Trophoblast cell (in vitro differentiated cells and primary cell): Measurements from ENCODE around the gene PTPRN2.

Experiments
- DNase-seq, 2 donors: peaks; one replicate each; pipeline ENCODE4 v3.0.0-alpha.2; 2016
- H2AFZ ChIP-seq: 2 replicates; pipeline ENCODE4 v1.6.1; 2013; ENCODE audit warnings: low read length, moderate library complexity, mild to moderate bottlenecking; ENCODE audit not compliant: insufficient read depth, poor library complexity
- H2AK5ac ChIP-seq: 2 replicates; pipeline ENCODE4 v1.6.1; 2013; ENCODE audit warnings: mild to moderate bottlenecking, low read length
- H2BK120ac ChIP-seq: 2 replicates; pipeline ENCODE4 v1.6.1; 2013; ENCODE audit warnings: low read length, mild to moderate bottlenecking, moderate library complexity; ENCODE audit not compliant: insufficient read depth, poor library complexity
- H2BK12ac ChIP-seq: 2 replicates; pipeline ENCODE4 v1.6.1; 2013; ENCODE audit warnings: mild to moderate bottlenecking, low read length, moderate library complexity
- H2BK5ac ChIP-seq: 2 replicates; pipeline ENCODE4 v1.6.1; 2013; ENCODE audit warnings: low read length, low read depth, moderate library complexity, mild to moderate bottlenecking; ENCODE audit not compliant: poor library complexity
- H3K14ac ChIP-seq: 2 replicates; pipeline ENCODE4 v1.6.1; 2013; ENCODE audit warnings: mild to moderate bottlenecking, low read length
- H3K18ac ChIP-seq: 2 replicates; pipeline ENCODE4 v1.6.1; 2013; ENCODE audit warnings: mild to moderate bottlenecking, low read length
- H3K23ac ChIP-seq: 2 replicates; pipeline ENCODE4 v1.6.1; 2013; ENCODE audit warnings: low read length
- H3K27ac ChIP-seq: 2 replicates; pipeline ENCODE4 v1.5.1; 2013; ENCODE audit warnings: low read depth, mild to moderate bottlenecking, inconsistent platforms, low read length, moderate library complexity
- H3K27me3 ChIP-seq: 2 replicates; pipeline ENCODE4 v1.6.1; 2013; ENCODE audit warnings: inconsistent platforms, mild to moderate bottlenecking, low read length, moderate library complexity; ENCODE audit not compliant: insufficient read depth
- H3K36me3 ChIP-seq, 2 experiments: 1 replicate in 1 of 2; 2 replicates in 1 of 2; pipeline ENCODE4 v1.6.1; 2013; ENCODE audit warnings: low read length in 2 of 2, mild to moderate bottlenecking in 2 of 2, moderate library complexity in 1 of 2; ENCODE audit not compliant: insufficient read depth in 2 of 2, control insufficient read depth in 1 of 2
- H3K4ac ChIP-seq: 2 replicates; pipeline ENCODE4 v1.6.1; 2013; ENCODE audit warnings: low read depth, mild to moderate bottlenecking, low read length, moderate library complexity
- H3K4me1 ChIP-seq, 2 experiments: 1 replicate in 1 of 2; 2 replicates in 1 of 2; pipeline ENCODE4 v1.6.1; 2013; ENCODE audit warnings: low read length in 2 of 2, mild to moderate bottlenecking in 2 of 2, moderate library complexity in 1 of 2; ENCODE audit not compliant: insufficient read depth in 2 of 2, control insufficient read depth in 1 of 2
- H3K4me2 ChIP-seq: 2 replicates; pipeline ENCODE4 v1.6.1; 2013; ENCODE audit warnings: inconsistent platforms, mild to moderate bottlenecking, low read length, moderate library complexity
- H3K4me3 ChIP-seq: 2 replicates; pipeline ENCODE4 v1.5.1; 2013; ENCODE audit warnings: mild to moderate bottlenecking, low read depth, low read length, inconsistent platforms
- H3K79me1 ChIP-seq: one replicate; pipeline ENCODE4 v1.6.1; 2013; ENCODE audit warnings: low read length
- H3K79me2 ChIP-seq: 2 replicates; pipeline ENCODE4 v1.6.1; 2013; ENCODE audit warnings: low read length, mild to moderate bottlenecking; ENCODE audit not compliant: control insufficient read depth, insufficient read depth, poor library complexity
- H3K9ac ChIP-seq: 2 replicates; pipeline ENCODE4 v1.6.1; 2013; ENCODE audit warnings: mild to moderate bottlenecking, low read length
- H3K9me3 ChIP-seq: 2 replicates; pipeline ENCODE4 v1.6.1; 2013; ENCODE audit warnings: low read depth, mild to moderate bottlenecking, control low read depth, inconsistent platforms, low read length; ENCODE audit not compliant: insufficient read depth
- H4K12ac ChIP-seq: 2 replicates; pipeline ENCODE4 v1.6.1; 2013; ENCODE audit warnings: low read depth, mild to moderate bottlenecking, low read length, moderate library complexity
- H4K8ac ChIP-seq: 2 replicates; pipeline ENCODE4 v1.6.1; 2013; ENCODE audit warnings: low read depth, mild to moderate bottlenecking, low read length, moderate library complexity
- H4K91ac ChIP-seq: one replicate; pipeline ENCODE4 v1.6.1; 2013; ENCODE audit warnings: low read depth, mild to moderate bottlenecking, low read length, moderate library complexity
- WGBS: extraction: QIAGEN DNeasy Blood & Tissue Kit; methylation state at CpG from one replicate; pipeline ENCODE4 v1.1.7; 2013; ENCODE audit warnings: missing lambda C conversion rate; ENCODE audit not compliant: insufficient read length, insufficient coverage; ENCODE audit errors: extremely low coverage; 5-methylcytosine and 5-hydroxymethylcytosine counted together

The PTPRN2 gene

GRCh38 chr7:158542651-158543566, 44.7 kb downstream of the PTPRN2 start:
- Histone ChIP-seq H3K4ac (no peak overlapping the region), H2BK120ac (no peak overlapping the region), H3K9me3 (peaks cover 6% of the 10 kb centered on the region), H2AFZ (no peak overlapping the region), H4K8ac (no peak overlapping the region), H4K12ac (no peak overlapping the region), H2BK12ac (no peak overlapping the region), H3K14ac (no peak overlapping the region), H3K23ac (no peak overlapping the region), H3K79me1 (no peaks in the 10 kb centered on the region), H3K27ac (no peak overlapping the region), H3K4me3 (no peak overlapping the region), H3K4me1 (no peaks in the 10 kb centered on the region), H3K36me3 (no peaks in the 10 kb centered on the region), H2AK5ac (no peak overlapping the region), H2BK5ac (no peak overlapping the region), H3K18ac (no peak overlapping the region), H3K9ac (no peak overlapping the region), H3K27me3 (no peaks in the 10 kb centered on the region), H3K79me2 (no peaks in the 10 kb centered on the region), H4K91ac (no peak overlapping the region), H3K4me2 (no peak overlapping the region)
- no peak for DNase-seq
- no CpG with 5 or more reads among the region's 19 CpGs for WGBS

DNA sequence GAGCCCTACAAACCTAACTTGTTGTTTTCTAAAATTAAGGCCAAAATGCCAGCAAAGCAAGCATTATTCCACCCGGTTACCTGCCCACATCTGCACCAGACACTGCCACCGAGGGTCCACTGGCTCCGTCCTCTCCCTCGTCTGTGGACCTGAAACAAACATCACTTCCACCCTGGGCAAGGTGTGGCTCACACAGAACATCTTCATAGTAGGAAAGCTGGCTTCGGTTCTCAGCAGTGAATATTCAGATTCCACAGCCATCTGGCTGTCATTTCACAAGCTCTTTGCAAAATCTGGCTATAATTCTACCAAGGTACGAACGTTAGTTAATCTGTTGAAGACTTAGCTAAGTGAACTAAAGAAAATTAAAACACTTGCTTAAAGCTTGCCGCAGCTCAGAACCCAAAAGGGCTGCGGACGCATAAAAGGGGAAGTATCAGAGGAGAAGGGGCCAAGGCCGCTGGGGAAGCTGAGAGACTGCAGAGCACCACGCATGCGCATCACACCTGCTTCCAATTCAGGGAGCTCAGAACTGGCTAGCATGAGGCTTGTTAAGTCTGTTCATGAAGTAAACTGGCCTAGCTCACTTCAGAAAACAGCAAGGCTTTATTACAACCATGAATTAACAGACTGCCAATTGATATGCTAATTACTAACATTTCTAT, 46.1 kb downstream of the PTPRN2 start:
- Histone ChIP-seq H3K4me3 (no peak overlapping the region), H3K4ac (no peak overlapping the region), H2BK5ac (no peak overlapping the region), H2BK12ac (no peak overlapping the region), H2AFZ (no peak overlapping the region), H3K79me1 (no peaks in the 10 kb centered on the region), H3K27me3 (no peaks in the 10 kb centered on the region), H3K18ac (no peak overlapping the region), H3K4me2 (no peak overlapping the region), H3K27ac (no peak overlapping the region), H2AK5ac (no peak overlapping the region), H3K36me3 (no peaks in the 10 kb centered on the region), H3K9me3 (peaks cover 4% of the 10 kb centered on the region), H4K91ac (no peak overlapping the region), H3K14ac (no peak overlapping the region), H4K12ac (no peak overlapping the region), H3K79me2 (no peaks in the 10 kb centered on the region), H3K4me1 (no peaks in the 10 kb centered on the region), H2BK120ac (no peak overlapping the region), H4K8ac (no peak overlapping the region), H3K9ac (no peak overlapping the region), H3K23ac (no peak overlapping the region)
- no peak for DNase-seq
- no CpG with 5 or more reads among the region's 13 CpGs for WGBS

DNA sequence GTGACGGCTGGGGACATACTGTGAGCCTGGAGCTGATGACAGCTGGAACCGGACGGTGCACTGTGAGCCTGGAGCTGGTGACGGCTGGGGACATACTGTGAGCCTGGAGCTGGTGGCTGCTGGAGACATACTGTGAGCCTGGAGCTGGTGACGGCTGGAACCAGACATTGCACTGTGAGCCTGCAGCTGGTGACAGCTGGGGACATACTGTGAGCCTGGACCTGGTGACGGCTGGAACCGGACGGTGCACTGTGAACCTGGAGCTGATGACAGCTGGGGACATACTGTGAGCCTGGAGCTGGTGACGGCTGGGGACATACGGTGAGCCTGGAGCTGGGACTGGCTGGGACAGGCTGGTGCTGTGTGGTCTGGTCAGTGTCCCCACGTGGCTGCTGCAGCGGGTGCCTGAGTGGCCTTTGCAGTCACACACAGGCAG, 47.9 kb downstream of the PTPRN2 start:
- Histone ChIP-seq H3K4me1 (no peaks in the 10 kb centered on the region), H4K12ac (no peak overlapping the region), H3K9me3 (peaks cover 4% of the 10 kb centered on the region), H3K27me3 (no peaks in the 10 kb centered on the region), H2AFZ (no peak overlapping the region), H2BK120ac (no peak overlapping the region), H2BK12ac (no peak overlapping the region), H3K79me1 (no peaks in the 10 kb centered on the region), H3K18ac (no peak overlapping the region), H3K79me2 (no peaks in the 10 kb centered on the region), H4K8ac (no peak overlapping the region), H3K4me3 (no peak overlapping the region), H3K27ac (no peak overlapping the region), H3K4me2 (no peak overlapping the region), H3K9ac (no peak overlapping the region), H2BK5ac (no peak overlapping the region), H3K14ac (no peak overlapping the region), H3K23ac (no peak overlapping the region), H2AK5ac (no peak overlapping the region), H3K36me3 (no peaks in the 10 kb centered on the region), H3K4ac (no peak overlapping the region), H4K91ac (no peak overlapping the region)
- no CpG with 5 or more reads among the region's 12 CpGs for WGBS
- DNase-seq: no peak

GRCh38 chr7:158538156-158538946, 49.3 kb downstream of the PTPRN2 start:
- no peak overlapping the region for H3K14ac ChIP-seq
- no peak overlapping the region for H3K23ac ChIP-seq
- no peak overlapping the region for H3K4me3 ChIP-seq
- H4K12ac ChIP-seq: no peak overlapping the region
- H3K36me3 ChIP-seq: no peaks in the 10 kb centered on the region
- H2BK12ac ChIP-seq: no peak overlapping the region
- no peak for DNase-seq
- no peaks in the 10 kb centered on the region for H3K27me3 ChIP-seq
- H3K9me3 ChIP-seq: peaks cover 11% of the 10 kb centered on the region
- H3K27ac ChIP-seq: no peak overlapping the region
- H3K4me1 ChIP-seq: no peaks in the 10 kb centered on the region
- H3K4me2 ChIP-seq: no peak overlapping the region
- no peak overlapping the region for H3K9ac ChIP-seq
- H3K79me2 ChIP-seq: no peaks in the 10 kb centered on the region
- no peak overlapping the region for H3K4ac ChIP-seq
- no peaks in the 10 kb centered on the region for H3K79me1 ChIP-seq
- no peak overlapping the region for H3K18ac ChIP-seq
- H2AK5ac ChIP-seq: no peak overlapping the region
- H2AFZ ChIP-seq: no peak overlapping the region
- H4K91ac ChIP-seq: no peak overlapping the region
- H4K8ac ChIP-seq: no peak overlapping the region
- no CpG with 5 or more reads among the region's 36 CpGs for WGBS
- no peak overlapping the region for H2BK5ac ChIP-seq
- no peak overlapping the region for H2BK120ac ChIP-seq
